HG03103 (cell line): ENCODE data around the gene APOL4.
"Not testable (repeated sequence)": the region's sequence is repeated elsewhere in the genome, so short reads cannot be mapped to it uniquely, and the experiment has no call there.

ENCODE experiments used
- ATAC-seq: cut with Tn5 transposase; IDR thresholded peaks from one replicate; pipeline ENCODE4 v1.9.1; 2021; ENCODE audit warnings: low read depth; ENCODE audit not compliant: unreplicated experiment

Gene APOL4

GRCh38 chr22:36187862-36188261 is 13.7 kb downstream of the APOL4 start:
- not testable (repeated sequence) for ATAC-seq

DNA sequence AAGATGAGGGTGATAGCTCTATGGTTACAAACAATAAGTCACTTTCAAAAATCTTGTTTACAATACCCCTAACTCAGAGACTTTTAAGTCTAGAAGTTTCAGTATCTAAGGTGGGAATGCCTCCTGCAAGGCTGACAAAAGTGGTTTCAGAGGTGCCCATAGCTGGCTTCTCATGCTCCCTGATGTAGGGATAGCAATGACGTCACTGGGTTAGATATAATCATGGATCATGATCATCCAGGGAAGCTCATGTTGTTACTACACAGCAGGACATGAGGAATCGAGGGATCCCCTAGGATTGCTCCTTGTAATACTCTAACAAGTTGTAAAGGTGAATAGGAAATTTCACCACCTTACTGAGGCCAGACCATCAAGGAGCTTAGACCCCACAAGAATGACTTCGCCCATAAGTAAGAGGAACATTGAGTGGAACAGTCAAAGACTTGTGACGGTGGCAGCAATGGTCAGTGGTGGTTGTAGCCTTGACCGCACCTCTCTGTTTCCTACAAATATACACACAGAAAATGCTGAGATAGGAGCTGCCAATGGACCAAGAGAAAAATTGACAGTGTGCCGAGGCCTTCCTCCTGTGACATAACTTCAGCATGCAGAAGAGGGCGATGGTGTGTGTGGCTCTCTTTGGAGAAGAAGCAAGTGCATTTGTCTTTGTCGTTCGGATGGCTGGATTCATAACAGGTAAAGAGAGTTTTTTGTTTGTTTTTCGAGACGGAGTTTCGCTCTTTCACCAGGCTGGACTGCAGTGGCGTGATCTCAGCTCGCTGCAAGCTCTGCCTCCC is 15.6 kb downstream of the APOL4 start:
- ATAC-seq: no peak

GRCh38 chr22:36184433-36185025 is 17.1 kb downstream of the APOL4 start:
- no peak for ATAC-seq

DNA sequence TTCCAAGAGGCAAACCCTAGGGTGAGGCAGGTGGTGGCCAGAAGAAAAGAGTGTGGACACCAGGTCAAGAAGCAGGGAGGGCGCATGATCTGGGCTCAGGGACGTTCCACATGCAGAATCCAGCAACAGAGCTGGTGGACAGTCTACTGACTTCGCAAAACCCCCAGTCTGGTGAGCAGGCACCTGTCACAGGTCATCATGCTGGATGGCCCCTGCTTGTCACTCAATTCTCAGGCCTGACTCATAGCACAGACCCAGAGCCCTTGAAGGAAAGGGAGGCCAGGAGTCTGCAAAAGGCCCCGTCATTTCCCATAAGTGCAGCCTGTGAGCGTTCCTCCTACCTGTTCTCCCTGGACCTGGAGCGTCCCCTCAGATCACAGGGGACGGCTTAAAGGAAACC is 18.2 kb downstream of the APOL4 start:
- no peak for ATAC-seq

DNA sequence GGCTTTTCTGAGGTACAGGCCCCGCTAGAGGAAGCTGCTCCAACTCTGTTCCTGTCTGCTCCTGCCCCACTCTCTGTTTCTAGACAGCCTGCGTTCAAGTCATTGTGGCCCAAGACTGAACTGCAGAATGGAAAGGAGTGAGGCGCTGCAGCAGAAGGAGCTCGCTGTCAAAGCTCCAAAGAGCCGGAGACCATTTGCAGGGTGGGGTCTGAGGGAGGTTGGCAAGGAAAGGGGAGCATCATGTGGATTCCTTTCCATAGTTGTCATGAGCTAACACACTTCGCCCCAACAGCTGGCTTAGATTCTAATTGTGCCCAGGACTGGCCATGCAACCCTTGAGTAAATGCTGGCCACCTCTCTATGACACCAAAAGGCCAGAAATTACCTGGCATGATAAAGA is 18.8 kb downstream of the APOL4 start:
- no peak for ATAC-seq

DNA sequence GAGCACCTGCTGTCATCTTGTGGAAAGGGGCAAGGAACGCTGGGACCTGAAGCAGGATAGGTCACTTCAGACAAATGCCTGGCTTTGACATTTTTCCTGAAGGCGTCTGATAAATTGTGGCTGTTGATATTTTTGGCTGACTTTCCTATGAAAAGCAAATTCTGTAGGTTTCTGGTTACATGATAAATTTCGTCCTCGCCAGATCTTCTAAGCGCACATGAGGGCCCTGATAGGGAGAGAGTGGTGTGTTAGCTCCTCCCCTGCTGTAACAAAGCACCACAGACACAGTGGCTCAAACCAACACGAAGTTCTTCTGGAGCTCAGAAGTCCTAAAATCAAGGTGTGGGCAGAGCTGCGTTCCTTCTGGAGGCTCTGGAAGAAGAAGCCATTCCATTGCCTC is 19.6 kb downstream of the APOL4 start:
- ATAC-seq: no peak

GRCh38 chr22:36180928-36181327 is 20.7 kb downstream of the APOL4 start:
- ATAC-seq: no peak

DNA sequence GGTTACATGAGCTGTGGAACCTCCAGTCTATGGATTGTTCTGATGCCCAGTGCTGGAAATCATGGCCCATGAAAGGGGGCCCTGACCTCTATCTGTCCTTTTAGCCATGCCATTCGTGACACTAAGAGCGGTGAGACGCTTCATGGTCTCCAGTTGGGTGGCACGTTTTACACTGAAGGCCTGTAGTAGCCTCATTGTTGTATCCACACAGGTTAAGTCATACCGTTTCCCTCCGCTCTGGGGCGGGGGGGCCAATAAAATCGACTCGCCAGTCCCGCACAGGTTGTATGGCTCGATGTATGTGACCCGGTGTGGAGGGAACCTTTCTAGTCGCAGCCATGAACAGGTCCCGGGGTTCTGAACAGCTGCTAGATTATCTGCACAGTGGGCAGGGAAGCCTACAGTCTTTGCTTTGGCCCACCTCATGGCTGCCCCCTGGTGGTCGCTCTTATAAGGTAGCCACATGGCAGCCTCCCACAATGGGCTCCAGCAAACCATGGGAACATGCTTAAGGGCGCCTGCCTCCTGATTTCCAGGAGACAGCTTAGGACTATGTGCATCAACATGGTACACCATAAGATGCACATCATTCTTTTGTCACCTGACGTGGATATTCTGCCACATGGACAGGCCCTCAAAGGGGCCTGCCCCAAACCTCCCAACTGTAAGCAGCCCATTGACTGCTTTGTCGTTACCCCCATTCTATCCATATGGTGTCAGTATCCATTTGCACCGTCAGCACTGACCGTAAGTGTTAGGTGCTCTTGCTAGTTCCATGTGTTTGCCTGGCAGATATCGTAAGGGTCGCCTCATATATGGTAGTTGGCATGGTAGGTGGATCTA is 21.4 kb downstream of the APOL4 start:
- no peak for ATAC-seq

DNA sequence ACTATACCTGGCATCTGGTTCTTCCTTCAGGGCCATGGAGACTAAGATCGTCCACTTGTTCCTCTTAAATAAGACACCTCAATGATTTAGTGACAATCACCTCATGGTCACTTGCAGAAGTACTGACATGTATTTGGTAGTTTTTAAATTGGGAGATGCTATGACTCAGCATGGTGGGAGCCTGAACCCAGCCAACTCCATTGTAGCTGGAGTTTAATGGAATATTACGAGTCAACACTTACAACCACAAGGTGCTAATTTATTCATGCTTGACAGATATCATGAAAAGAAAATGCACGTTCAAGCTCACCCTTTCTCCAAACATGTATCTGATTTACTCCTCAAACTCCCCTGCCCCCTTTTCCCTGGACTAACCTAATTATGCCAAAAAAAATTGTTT is 24.4 kb downstream of the APOL4 start:
- ATAC-seq: no peak

DNA sequence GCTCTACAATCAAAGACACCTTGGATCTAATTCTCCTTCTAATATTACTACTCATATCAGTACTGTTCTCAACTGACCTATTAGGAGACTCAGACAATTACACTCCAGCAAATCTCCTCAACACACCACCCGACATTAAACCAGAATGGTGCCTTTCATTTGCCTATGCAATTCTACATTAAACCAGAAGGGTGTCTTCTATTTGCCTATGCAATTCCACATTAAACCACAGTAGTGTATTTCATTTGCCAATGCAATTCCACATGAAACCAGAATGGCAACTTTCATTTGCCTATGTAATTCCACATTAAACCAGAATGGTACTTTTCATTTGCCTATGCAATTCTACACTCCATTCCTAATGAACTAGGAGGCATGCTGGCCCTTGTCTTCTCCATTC is 25.7 kb downstream of the APOL4 start:
- ATAC-seq: no peak

DNA sequence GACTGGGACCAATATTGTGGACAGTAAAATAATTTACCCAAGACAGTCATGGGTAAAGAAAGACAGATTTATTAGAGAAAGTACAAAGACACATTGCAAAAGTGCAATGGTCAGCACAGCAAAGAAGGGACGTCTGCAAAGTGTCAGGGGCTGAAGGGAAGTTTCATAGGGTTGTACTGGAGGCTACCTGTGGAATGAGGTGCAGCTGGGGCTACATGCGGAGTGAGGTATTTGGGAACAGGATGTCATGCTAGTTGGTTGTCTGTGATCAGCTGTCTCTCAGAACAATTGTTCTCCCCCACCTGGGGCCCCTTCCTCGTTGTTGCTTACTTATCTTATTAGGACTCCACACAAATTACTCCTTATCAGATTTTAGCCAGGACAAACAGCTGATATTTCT is 29.7 kb downstream of the APOL4 start:
- ATAC-seq: no peak

DNA sequence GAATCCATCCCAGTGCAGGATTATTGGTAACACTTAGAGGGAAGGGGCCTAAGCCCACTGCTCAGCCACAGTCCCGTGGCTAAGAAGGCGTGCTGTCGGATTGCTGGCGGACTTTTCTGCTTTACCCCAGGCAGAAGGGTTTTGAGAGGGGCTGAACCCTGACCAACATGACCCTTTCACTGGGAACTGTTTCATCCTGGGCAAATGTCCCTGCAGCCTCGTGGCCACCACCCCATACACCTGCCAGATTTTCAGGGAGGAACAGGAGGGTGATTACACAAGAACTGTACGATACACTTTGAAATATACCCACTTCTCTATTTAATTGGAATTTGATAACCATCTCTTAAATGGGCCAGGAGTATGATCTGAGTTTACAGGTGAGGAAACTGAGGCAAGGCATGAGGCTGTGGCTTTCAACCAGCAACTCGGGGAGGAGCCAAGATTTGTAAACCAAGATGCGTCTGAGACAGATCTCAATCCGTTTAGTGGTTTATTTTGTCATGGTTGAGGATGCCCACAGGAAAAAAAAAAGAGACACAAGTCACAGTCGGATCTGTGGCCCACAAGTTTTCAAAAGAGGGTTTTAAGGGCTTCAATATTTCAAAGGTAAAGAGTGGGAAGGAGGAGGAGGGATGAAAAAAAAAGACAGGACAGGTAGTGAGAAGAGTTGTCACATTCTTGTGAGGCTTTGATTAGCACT is 34.9 kb downstream of the APOL4 start:
- no peak for ATAC-seq

GRCh38 chr22:36166086-36166485 is 35.5 kb downstream of the APOL4 start:
- no peak for ATAC-seq

DNA sequence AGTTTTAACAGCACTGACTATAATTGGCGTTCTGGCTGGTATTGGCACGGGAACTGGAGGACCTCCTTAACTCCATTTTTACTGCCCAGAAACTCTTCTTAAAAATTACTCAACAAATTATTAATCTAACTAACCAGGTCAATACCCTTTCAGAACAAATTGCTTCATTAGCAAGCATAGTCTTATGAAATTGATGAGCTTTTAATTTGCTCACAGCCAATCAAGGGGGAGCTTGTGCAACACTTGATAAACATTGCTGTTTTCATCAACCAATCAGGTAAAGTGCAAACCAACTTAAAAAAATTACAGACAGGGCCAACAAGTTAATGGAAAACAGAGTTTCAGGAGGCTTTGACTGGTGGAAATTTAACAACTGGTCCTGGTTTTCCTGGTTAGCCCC is 36.5 kb downstream of the APOL4 start:
- no peak for ATAC-seq

DNA sequence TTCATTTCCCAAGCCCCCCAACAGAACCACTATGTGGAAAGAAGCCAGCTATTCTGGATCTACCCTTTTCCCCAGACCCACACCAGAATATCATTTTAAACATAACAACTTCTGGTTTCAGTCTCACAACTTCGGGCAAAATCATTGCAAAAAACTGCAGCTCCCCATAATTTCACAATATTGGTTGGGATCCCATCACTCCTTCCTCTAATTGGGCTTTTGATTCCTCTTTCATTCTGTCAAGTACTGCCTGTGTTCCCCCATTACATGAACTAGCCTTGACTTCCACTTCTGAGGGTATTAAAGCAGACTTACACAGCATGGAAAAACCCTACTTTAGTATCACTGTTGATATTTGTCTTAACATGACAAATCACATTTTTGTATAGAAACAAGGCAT is 37.0 kb downstream of the APOL4 start:
- no peak for ATAC-seq

- ATAC-seq: no peak
Observed at GRCh38 chr22:36163497-36163896, 38.1 kb downstream of the APOL4 start.

- peak; percentile 64 for ATAC-seq
Observed at GRCh38 chr22:36162127-36163034, 39.2 kb downstream of the APOL4 start.

DNA sequence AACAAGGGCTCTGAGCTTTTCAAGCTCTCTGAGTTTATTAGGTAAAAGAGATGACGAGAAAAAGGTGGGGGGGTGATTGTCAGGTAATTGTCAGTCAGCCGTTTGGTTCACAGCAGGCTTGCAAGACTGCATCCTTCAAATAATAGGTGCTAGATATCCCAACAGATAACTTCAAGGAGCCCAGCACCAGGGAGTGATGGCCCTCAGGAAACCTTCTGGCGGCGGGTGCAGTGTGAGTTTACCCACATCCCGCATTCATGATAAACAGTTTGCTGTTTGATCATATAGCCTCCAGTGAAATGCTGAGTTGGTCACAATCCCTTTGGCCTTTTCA is 39.8 kb downstream of the APOL4 start:
- ATAC-seq: not testable (repeated sequence)

DNA sequence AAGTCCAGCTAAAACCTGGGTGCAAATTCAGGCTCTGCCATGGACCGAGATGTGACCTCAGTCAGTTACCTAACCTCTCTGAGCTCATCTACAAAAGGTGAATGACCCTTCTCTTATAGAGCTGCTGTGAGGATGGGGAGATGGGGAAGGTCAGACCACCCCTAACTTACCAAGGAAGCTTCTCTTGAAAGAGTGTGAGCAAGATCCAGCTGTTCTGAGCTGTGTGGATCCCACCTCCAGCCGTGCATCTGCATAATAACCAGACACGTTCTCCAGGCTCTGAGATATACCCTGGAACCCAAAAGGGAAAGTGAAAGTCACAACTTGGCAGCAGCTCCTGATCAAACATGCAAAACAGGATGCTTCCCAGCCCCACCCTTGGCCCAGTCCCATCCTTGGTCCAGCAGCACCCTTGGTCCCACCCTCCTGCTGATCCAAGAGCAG is 41.1 kb downstream of the APOL4 start, which contains the start of gene APOL3:
Gene APOL3 (minus strand): TSS at position 257 of the 444 bp plus-strand sequence. CDS start 11,700 bp downstream, outside the sequence.
- ATAC-seq: no peak
